OCI-LY3 (cell line): Measurements from ENCODE around the gene PDE5A.

Experiments used
- EZH2phosphoT487 ChIP-seq: fragments of 200-600 bp; shearing (Covaris generic); IDR thresholded peaks from 2 replicates; pipeline ENCODE4 v1.6.1; 2018; ENCODE audit warnings: antibody characterized with exemption, mixed run types, low read depth
- TF ChIP-seq, protein P1 (sequence below): fragments of 200-600, 300-600 bp; sonication (generic); IDR thresholded peaks from 2 replicates; pipeline ENCODE4 v1.5.1; 2014; ENCODE audit warnings: antibody characterized with exemption, low read length, low read depth

DNA sequence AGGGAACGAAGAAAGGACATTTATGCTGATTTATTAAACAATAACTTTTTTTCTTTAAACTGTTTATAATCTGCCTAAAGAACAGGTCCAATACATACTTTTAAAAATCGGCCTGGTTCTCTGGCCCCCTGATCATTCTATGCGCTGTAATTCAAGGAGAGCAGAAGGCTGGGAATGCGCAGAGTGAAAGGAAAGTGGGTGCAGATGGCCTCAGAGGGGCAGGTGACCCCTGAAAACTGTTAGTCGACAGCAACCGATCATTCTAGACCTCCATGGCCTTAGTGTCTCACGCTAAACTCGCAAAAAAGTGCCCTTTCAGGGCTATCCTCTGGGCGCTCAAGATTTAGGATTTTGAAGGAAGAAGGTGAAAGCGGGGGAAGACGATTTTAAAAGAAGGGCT lies 2.2 kb downstream of the PDE5A start:
- TF ChIP-seq, protein P1, sequence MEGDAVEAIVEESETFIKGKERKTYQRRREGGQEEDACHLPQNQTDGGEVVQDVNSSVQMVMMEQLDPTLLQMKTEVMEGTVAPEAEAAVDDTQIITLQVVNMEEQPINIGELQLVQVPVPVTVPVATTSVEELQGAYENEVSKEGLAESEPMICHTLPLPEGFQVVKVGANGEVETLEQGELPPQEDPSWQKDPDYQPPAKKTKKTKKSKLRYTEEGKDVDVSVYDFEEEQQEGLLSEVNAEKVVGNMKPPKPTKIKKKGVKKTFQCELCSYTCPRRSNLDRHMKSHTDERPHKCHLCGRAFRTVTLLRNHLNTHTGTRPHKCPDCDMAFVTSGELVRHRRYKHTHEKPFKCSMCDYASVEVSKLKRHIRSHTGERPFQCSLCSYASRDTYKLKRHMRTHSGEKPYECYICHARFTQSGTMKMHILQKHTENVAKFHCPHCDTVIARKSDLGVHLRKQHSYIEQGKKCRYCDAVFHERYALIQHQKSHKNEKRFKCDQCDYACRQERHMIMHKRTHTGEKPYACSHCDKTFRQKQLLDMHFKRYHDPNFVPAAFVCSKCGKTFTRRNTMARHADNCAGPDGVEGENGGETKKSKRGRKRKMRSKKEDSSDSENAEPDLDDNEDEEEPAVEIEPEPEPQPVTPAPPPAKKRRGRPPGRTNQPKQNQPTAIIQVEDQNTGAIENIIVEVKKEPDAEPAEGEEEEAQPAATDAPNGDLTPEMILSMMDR: no peak
- TF ChIP-seq EZH2phosphoT487: no peak
